ENCODE results near the gene BEAN1. TPM values are rescaled to one million over a fixed set of nuclear protein-coding genes. Genes with fewer than 3 reads are reported as not detected.

Gene BEAN1
- total RNA-seq, 1 experiment from 2014 or later = not detected

GRCh38 chr16:66511602-66512271 lies 84.6 kb downstream of the BEAN1 start (continued):
- no peak for TF ChIP-seq AFF4 (CRISPR knock-in tag; IDR thresholded peaks at IDR 0.05; ENCODE audit: borderline replicate concordance)

GRCh38 chr16:66512272-66513110 lies 85.4 kb downstream of the BEAN1 start:
- Mint-ChIP-seq H3K36me3 (peaks cover 11% of the 10 kb centered on the region), H3K9me3 (peaks cover 4% of the 10 kb centered on the region; the same call in 1 of the 2 replicates), H3K27ac (peak overlapping the region; percentile 93; the same call in 1 of the 2 replicates), H3K27me3 (ENCODE audit: low read depth) (no peaks in the 10 kb centered on the region), H3K4me3 (no peak overlapping the region), H3K4me1 (peaks cover 47% of the 10 kb centered on the region)
- TF ChIP-seq ZNF317 (CRISPR knock-in tag; IDR thresholded peaks at IDR 0.05; ENCODE audit: borderline replicate concordance, low read depth) (no peak), ZNF232 (CRISPR knock-in tag; IDR thresholded peaks at IDR 0.05) (no peak), E2F1 (CRISPR knock-in tag; IDR thresholded peaks at IDR 0.05) (no peak), TP53 (CRISPR knock-in tag; IDR thresholded peaks at IDR 0.05) (no peak), E2F4 (CRISPR knock-in tag; IDR thresholded peaks at IDR 0.05; ENCODE audit: borderline replicate concordance, low read depth) (no peak), ZNF219 (CRISPR knock-in tag; IDR thresholded peaks at IDR 0.05; ENCODE audit: borderline replicate concordance) (no peak), ZNF121 (CRISPR knock-in tag; IDR thresholded peaks at IDR 0.05) (peak; percentile 96), SP1 (CRISPR knock-in tag; conservative IDR thresholded peaks at IDR 0.05) (no peak), ZNF396 (CRISPR knock-in tag; IDR thresholded peaks at IDR 0.05; ENCODE audit: borderline replicate concordance) (no peak), HMGA2 (CRISPR knock-in tag; IDR thresholded peaks at IDR 0.05) (no peak), EMX1 (CRISPR knock-in tag; IDR thresholded peaks at IDR 0.05) (no peak), CREB1 (CRISPR knock-in tag; IDR thresholded peaks at IDR 0.05) (no peak), USF1 (CRISPR knock-in tag; IDR thresholded peaks at IDR 0.05) (no peak), GABPB1 (CRISPR knock-in tag; IDR thresholded peaks at IDR 0.05) (peak; percentile 92), ATF2 (CRISPR knock-in tag; IDR thresholded peaks at IDR 0.05; ENCODE audit: borderline replicate concordance, low read depth) (no peak), GRHL2 (CRISPR knock-in tag; IDR thresholded peaks at IDR 0.05; ENCODE audit: insufficient replicate concordance, severe bottlenecking) (no peak), STAT6 (CRISPR knock-in tag; conservative IDR thresholded peaks at IDR 0.05; ENCODE audit: low read depth) (no peak), GTF2I (CRISPR knock-in tag; conservative IDR thresholded peaks at IDR 0.05) (0 out of 2 replicates have a peak, but pooled peaks have one; percentile 7), ZBTB21 (CRISPR knock-in tag; IDR thresholded peaks at IDR 0.05; ENCODE audit: borderline replicate concordance) (no peak), E2F5 (CRISPR knock-in tag; IDR thresholded peaks at IDR 0.05) (no peak)
- ATAC-seq (no peak), DNase-seq (ENCODE audit: low spot score) (no peak)
- POLR2A ChIA-PET = no interaction called here
- CTCF ChIA-PET = interaction anchor here (0.5 to 3.9 kb wide), 15 partner anchors 10 to 814 kb away, joined by 3 to 27 read pairs (median 5); partner anchors contain the start of genes CMTM3, KCTD19, LRRC36 and TK2

All from WTC11 (cell line).